Dermis microvascular lymphatic vessel endothelial cell (primary cell): ENCODE measurements around the gene GREB1L. TPM values are rescaled to one million over a fixed set of nuclear protein-coding genes. Genes with fewer than 3 reads are reported as not detected.

Source experiments
- DNase-seq, 2 donors: peaks; one replicate each; pipeline versions ENCODE4 v3.0.0 to v3.0.0-alpha.2; 2010; ENCODE audit warnings: low read depth in 2 of 2
- total RNA-seq: library from RNA; depleted of rRNA; stranded (reverse); fragments of >200 nt; gene quantifications from 2 replicates; pipeline ENCODE4 v1.2.1, GENCODE V29; 2014

The GREB1L gene
- total RNA-seq, 1 donor from 2014 or later: 2.8 TPM

DNA sequence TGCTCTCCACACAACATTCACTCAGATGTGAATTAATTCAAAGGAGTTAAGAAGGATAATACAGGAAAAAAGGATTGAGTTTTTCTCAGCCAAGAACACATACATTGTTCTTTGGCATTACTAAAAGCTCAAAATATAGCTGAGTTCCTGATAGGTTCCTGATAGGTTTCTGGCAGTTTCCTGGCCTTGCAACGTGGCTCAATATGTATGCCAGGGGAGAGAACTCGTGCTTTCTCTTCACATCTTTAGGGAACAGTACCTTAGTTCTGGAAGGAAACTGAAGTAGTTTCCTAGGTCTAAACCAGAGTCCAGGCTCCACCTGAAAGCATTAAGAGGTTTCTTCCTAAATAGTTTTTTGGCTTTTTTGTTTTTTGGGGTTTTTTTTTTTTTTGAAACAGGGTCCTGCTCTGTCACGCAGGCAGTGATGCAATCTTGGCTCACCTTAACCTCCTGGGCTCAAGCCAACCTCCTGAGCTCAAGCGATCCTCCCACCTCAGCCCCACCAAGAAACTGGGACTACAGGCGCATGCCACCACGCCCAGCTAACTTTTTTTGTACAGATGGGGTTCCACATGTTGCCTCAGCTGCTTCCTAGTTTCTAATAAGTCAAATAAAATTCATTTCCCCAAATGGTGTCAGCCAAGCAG, 315.7 kb downstream of the GREB1L start:
- no peak for DNase-seq

DNA sequence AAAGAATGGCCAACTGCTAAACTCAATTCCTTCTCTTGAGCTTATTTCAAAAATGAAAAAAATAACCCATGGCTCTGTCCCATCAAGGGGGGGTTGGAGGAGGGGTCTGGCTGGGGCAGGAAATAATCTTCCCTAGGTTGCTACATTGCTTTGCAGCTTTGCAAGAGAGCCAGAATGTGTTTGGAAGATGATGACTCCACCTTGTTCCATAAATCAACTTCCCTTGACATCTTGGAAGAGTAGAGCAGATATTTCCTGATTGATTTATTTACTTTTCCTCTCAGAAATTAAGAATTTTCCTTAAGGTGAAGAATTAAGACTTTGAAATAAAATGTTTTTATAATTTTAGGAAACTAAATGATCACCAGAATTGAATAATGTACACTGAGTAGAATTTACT, 317.2 kb downstream of the GREB1L start:
- no peak for DNase-seq

GRCh38 chr18:21571772-21572171, 329.7 kb downstream of the GREB1L start:
- DNase-seq: no peak

Other genes with a start within 250 kb of the GREB1L start
- gene ROCK1, start 130.4 kb upstream of the GREB1L start, total RNA-seq: 22.1 and 28.0 TPM in 2 replicates